Cardiac muscle cell (in vitro differentiated cells and primary cell): ENCODE results near the gene DRD3. TPM values are rescaled to one million over a fixed set of nuclear protein-coding genes. Genes with fewer than 3 reads are reported as not detected.
A peak's percentile ranks its signal among the peaks of the same experiment; 100 is the strongest.

ENCODE experiments used
- DNase-seq, 2 donors: peaks; one replicate each; pipeline versions ENCODE4 v3.0.0 to v3.0.0-alpha.2; 2010 to 2017; ENCODE audit warnings: low read depth in 1 of 2, low spot score in 1 of 2
- H3K27ac ChIP-seq: fragments of 200-600 bp; sonication (generic); 2 replicates; pipeline ENCODE4 v1.5.1; 2016
- H3K27me3 ChIP-seq: fragments of 200-600 bp; sonication (generic); 2 replicates; pipeline ENCODE4 v1.6.0; 2016; ENCODE audit warnings: control low read depth
- H3K36me3 ChIP-seq: fragments of 200-600 bp; sonication (generic); 2 replicates; pipeline ENCODE4 v1.5.1; 2016; ENCODE audit warnings: control low read depth
- H3K4me1 ChIP-seq: fragments of 200-600 bp; sonication (generic); 2 replicates; pipeline ENCODE4 v1.8.1; 2017; ENCODE audit warnings: low read depth, mild to moderate bottlenecking, mixed run types
- H3K4me3 ChIP-seq: fragments of 200-600 bp; sonication (generic); 2 replicates; pipeline ENCODE4 v1.5.1; 2016; ENCODE audit warnings: mild to moderate bottlenecking
- H3K9me3 ChIP-seq: fragments of 200-600 bp; sonication (generic); 2 replicates; pipeline ENCODE4 v1.5.1; 2017; ENCODE audit warnings: low read depth, mild to moderate bottlenecking, control low read depth
- polyA plus RNA-seq: library from polyadenylated mRNA; unstranded; fragments of >200 nt; fragmentation: Nextera tagmentation; extraction: Ambion mirVana; gene quantifications from 2 replicates; pipeline ENCODE4 v1.2.1, GENCODE V29; 2016
- total RNA-seq: library from RNA; depleted of rRNA; stranded (reverse); fragments of >200 nt; gene quantifications from 2 replicates; pipeline ENCODE4 v1.2.3, GENCODE V29; 2016
- TF ChIP-seq, protein P1 (sequence below): IDR thresholded peaks from 2 replicates; pipeline ENCODE4 v1.5.1; 2012; ENCODE audit warnings: low read depth, mild to moderate bottlenecking, low read length

The DRD3 gene
- total and polyA plus RNA-seq, 2 experiments from 2014 or later = 0.51 TPM; not detected in 1

DNA sequence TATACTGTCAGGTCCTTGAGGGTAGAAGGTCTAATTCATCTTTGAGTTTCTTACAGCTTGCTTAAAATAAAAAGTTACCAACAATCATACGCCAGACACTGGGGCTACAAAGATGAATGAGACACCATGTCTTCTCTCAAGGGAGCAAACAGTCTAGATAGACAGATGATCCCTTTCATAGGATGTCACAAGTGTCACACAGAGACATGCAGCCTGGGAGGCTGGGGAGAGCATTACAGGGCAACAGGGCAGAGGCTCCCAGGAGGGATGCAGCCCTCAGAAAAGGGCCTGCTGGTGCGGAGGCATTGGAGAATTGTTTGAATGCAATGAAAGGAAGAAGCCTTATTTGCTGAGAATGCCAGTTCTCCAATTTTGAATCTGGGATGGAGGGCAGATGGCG lies 39.0 kb downstream of the DRD3 start:
- no peaks in the 10 kb centered on the region for H3K36me3 ChIP-seq
- no peak overlapping the region for H3K4me3 ChIP-seq
- no peak for DNase-seq
- TF ChIP-seq, protein P1, sequence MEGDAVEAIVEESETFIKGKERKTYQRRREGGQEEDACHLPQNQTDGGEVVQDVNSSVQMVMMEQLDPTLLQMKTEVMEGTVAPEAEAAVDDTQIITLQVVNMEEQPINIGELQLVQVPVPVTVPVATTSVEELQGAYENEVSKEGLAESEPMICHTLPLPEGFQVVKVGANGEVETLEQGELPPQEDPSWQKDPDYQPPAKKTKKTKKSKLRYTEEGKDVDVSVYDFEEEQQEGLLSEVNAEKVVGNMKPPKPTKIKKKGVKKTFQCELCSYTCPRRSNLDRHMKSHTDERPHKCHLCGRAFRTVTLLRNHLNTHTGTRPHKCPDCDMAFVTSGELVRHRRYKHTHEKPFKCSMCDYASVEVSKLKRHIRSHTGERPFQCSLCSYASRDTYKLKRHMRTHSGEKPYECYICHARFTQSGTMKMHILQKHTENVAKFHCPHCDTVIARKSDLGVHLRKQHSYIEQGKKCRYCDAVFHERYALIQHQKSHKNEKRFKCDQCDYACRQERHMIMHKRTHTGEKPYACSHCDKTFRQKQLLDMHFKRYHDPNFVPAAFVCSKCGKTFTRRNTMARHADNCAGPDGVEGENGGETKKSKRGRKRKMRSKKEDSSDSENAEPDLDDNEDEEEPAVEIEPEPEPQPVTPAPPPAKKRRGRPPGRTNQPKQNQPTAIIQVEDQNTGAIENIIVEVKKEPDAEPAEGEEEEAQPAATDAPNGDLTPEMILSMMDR = no peak
- H3K4me1 ChIP-seq = no peaks in the 10 kb centered on the region
- no peak overlapping the region for H3K27ac ChIP-seq
- no peaks in the 10 kb centered on the region for H3K27me3 ChIP-seq
- H3K9me3 ChIP-seq = no peaks in the 10 kb centered on the region

DNA sequence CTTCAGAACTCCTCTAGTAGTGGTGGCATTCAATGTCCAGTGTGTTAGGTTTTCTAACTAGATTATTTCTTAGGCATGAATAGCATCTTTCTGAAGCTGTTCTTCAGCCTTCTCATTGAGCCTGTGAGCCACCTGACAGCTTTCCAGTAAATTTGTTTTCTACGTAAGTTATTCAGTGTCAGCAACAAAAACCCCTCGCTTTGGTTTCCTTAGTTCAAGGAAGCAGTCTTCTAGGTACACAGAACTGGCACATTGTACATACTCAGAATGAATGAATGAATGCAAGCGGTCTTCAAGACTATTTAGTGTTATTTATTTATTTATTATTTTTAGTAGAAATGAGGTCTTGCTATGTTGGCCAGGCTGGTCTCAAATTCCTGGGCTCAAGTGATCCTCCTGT lies 44.9 kb downstream of the DRD3 start:
- no peaks in the 10 kb centered on the region for H3K9me3 ChIP-seq
- no peaks in the 10 kb centered on the region for H3K4me1 ChIP-seq
- DNase-seq = no peak
- no peak overlapping the region for H3K27ac ChIP-seq
- H3K36me3 ChIP-seq = no peaks in the 10 kb centered on the region
- no peak overlapping the region for H3K4me3 ChIP-seq
- no peaks in the 10 kb centered on the region for H3K27me3 ChIP-seq
- TF ChIP-seq, protein P1 = no peak

DNA sequence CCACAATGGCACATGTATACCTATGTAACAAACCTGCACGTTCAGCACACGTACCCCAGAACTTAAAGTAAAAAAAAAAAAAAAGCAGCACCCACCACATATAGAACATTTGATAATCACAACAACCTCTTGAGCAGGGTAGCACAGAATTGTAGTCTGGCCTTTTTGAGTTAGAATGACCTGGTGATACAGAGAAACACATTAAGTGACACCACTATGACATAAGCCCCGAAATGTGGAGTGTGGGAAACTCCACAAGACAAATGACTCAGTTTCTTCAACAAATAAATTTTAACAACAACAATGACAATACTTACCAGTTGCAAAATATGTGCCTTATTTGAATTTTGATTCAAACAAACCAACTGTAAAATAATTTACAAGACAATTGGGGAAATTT lies 46.4 kb downstream of the DRD3 start:
- Histone ChIP-seq H3K4me3 (no peak overlapping the region), H3K27ac (no peak overlapping the region), H3K9me3 (no peaks in the 10 kb centered on the region), H3K27me3 (no peaks in the 10 kb centered on the region), H3K36me3 (no peaks in the 10 kb centered on the region), H3K4me1 (no peaks in the 10 kb centered on the region)
- TF ChIP-seq, protein P1 = no peak
- no peak for DNase-seq

DNA sequence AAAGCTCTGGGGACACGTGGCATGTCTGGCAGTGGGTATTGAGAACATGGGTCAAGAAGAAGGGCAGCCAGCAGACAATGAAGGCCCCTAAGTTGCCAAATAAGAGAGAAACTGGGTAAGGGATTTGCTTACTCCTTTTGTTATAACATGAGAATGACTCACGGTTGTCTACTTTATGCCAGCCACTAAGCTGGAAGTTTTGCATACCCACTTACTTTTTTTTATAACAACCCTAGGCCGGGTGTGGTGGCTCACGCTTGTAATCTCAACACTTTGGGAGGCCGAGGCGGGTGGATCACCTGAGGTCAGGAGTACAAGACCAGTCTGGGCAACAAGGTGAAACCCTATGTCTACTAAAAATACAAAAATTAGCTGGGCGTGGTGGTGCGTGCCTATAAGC lies 50.0 kb downstream of the DRD3 start:
- Histone ChIP-seq H3K27ac (no peak overlapping the region), H3K9me3 (no peaks in the 10 kb centered on the region), H3K27me3 (no peaks in the 10 kb centered on the region), H3K36me3 (no peaks in the 10 kb centered on the region), H3K4me3 (no peak overlapping the region), H3K4me1 (no peaks in the 10 kb centered on the region)
- TF ChIP-seq, protein P1 = no peak
- no peak for DNase-seq

DNA sequence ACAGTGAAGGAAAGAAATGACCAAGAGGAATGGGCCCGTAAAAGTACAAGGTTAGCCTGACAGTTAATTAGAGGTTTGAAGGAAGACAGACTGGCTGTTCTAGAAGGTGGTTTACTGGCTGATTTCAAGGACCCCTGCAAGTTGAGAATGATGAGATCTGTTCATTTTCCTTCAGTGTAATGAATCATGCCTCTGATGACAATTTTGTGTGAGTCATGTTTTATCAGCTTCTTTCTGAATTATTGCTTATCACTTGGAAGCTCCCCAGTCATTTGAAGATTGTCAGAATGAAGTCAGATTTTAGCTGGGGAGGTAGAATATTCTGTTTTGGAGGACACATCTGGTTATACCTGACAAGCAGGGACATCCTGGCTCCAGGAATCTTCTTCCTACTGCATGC lies 50.6 kb downstream of the DRD3 start:
- no peaks in the 10 kb centered on the region for H3K9me3 ChIP-seq
- H3K27ac ChIP-seq = no peak overlapping the region
- no peaks in the 10 kb centered on the region for H3K27me3 ChIP-seq
- no peak overlapping the region for H3K4me3 ChIP-seq
- TF ChIP-seq, protein P1 = no peak
- H3K36me3 ChIP-seq = no peaks in the 10 kb centered on the region
- DNase-seq = peak in 1 of 2 donors; percentile 45
- no peaks in the 10 kb centered on the region for H3K4me1 ChIP-seq

DNA sequence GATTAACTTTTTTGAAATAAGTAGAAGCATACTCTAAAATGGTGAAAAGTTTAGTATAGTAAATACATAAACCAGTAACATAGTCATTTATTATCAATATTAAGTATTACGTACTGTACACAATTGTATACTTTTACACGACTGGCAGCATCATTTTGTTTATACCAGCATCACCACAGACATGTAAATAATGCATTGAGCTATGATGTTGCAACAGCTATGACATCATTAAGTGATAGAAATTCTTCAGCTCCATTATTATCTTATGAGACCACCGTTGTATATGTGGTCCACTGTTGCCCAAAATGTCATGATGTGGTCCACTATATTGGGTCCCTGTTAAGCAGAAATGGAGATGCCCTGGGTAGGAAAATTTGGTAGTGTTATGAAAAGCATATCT lies 51.3 kb downstream of the DRD3 start:
- Histone ChIP-seq H3K4me3 (no peak overlapping the region), H3K27me3 (no peaks in the 10 kb centered on the region), H3K9me3 (no peaks in the 10 kb centered on the region), H3K4me1 (no peaks in the 10 kb centered on the region), H3K27ac (no peak overlapping the region), H3K36me3 (no peaks in the 10 kb centered on the region)
- TF ChIP-seq, protein P1 = no peak
- DNase-seq = no peak
